Amniotic stem cell (primary cell): ENCODE measurements around the gene ANKRD24.
A peak's percentile ranks its signal among the peaks of the same experiment; 100 is the strongest.
"Not testable (repeated sequence)": the region's sequence is repeated elsewhere in the genome, so short reads cannot be mapped to it uniquely, and the experiment has no call there.

Source experiments
- DNase-seq: peaks from one replicate; lab custom pipeline; 2025; lab: John Stamatoyannopoulos, UW

ANKRD24 gene

DNA sequence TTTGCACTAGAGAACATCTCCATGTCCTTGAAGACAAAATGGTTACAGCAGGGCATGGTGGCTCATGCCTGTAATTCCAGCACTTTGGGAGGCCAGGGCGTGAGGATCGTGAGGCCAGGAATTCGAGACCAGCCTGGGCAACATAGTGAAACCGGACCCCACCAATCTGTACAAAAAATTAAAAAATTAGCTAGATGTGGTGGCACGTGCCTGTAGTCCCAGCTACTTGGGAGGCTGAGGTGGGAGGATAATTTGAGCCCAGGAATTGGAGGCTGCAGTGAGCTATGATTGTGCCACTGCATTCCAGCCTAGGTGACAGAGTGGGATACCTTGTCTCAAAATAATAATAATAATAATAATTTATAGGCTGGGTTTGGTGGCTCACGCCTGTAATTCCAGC, 47.7 kb downstream of the ANKRD24 start:
- not testable (repeated sequence) for DNase-seq

DNA sequence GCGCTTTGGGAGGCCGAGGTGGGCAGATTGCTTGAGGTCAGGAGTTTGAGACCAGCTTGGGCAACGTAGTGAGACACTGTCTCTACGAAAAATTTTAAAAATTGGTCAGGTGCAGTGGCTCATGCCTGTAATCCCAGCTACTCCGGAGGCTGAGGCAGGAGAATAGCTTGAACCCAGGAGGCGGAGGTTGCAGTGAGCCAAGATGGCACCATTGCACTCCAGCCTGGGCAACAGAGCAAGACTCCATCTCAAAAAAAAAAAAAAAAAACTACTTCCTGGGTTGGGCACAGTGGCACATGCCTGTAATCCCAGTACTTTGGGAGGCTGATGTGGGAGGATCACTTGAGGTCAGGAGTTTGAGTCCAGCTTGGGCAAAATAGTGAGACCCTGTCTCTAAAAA, 49.0 kb downstream of the ANKRD24 start:
- DNase-seq, result not testable (repeated sequence)

DNA sequence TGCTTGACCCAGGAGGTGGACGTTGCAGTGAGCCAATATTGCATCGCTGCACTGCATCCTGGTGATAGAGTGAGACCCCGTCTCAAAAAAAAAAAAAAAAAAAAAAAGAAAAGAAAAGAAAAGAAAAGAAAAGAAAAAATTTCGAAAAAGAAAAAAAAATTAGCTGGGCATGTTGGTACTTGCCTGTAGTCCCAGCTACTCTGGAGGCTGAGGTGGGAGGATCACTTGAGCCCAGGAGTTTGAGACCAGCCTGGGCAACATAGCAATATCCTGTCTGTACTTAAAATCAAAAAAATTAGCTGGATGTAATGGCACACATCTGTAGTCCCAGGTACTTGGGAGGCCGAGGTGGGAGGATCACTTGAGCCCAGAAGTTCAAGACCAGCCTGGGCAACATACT, 49.6 kb downstream of the ANKRD24 start:
- DNase-seq, result not testable (repeated sequence)

- DNase-seq, result no peak
These were observed 50.3 kb downstream of the ANKRD24 start for GRCh38 chr19:4232614-4233281.

DNA sequence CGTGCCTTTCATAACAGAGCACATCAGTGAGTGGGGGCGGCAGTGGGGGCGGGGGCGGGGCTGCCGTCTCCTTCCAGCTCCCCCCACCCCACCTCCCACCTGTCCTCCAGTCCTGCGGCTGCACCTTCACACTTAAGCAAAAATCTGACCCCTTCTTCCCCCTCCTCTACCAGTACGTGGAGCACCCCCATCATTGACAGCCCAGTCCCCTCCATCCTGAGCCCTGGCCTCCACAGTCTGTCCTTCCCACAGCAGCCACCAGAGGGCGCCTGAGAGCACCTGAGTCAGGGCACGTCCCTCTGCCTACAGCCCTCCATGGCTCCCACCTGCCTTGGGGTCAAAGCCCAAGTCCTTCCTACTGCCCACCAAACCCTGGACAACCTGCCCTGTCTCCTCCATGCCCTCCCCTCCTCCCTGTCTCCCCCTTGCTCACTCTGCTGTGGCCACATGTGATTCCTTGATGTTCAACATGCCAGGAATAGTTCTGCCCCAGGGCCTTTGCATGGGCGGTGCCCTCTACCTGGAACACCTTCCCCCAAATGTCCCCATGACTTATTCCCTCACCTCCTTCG, 50.9 kb downstream of the ANKRD24 start:
- DNase-seq, result no peak

- DNase-seq, result no peak
These were observed 51.8 kb downstream of the ANKRD24 start for GRCh38 chr19:4234142-4234861.

DNA sequence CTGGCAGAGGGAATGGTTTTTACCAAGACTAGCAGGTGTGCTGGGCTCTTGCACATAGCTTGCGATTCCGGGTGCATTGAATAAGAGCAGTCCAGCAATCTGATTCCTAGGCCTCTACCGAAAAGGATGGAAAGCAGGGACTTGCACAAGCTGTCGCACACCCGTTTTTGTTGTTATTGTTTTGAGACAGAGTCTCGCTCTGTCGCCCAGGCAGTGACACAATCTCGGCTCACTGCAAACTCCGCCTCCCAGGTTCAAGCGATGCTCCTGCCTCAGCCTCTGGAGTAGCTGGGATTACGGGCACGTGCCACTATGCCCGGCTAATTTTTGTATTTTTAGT, 52.3 kb downstream of the ANKRD24 start:
- DNase-seq, result no peak

GRCh38 chr19:4237510-4237909, 55.0 kb downstream of the ANKRD24 start:
- DNase-seq, result not testable (repeated sequence)

DNA sequence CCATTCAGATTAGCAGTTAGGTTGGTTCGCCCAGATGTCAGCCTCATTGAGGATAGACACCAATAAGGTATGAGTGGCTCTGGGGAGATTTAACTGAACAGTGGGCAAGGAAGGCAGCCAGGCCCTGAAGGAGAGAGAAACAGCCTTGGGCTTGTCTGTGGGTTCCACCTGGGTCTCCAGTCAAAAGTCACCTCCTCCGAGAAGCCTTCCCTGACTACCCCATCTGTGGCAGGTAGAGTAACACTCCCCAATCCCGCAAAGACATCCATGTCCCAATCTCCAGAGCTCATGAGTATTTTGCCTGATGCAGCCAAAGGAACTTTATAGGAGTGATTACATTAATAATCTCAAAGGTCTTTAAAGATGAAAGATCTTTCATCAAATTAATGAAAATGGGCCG, 56.3 kb downstream of the ANKRD24 start:
- DNase-seq, result no peak

DNA sequence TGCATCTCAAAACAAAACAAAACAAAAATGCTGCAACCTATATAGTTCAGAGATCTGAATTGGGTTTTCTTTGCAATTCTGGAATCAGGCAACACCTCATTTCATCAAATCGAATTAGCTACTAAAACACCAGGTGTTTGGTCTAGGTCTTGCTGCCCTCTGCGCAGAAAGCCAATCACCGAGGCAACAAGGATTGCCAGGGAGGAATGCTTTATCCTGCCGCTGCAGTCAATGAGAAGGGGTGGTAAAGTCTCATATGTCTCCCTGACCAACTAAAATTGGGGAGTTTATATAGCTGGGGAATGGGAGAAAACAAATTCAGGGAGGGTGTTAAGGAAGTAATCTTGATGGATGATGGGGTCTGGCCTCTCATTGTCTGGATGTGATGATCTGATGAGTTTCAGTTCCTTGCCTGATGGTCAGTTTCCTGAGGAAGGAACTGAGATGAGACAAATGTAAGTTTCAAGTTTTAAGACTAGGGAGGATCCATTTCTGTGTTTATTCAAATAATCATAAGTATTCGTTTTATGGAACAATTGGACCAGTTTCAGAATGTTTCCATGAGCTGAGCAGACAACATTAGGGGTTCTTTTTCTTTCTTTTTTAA, 59.4 kb downstream of the ANKRD24 start:
- DNase-seq, result no peak

DNA sequence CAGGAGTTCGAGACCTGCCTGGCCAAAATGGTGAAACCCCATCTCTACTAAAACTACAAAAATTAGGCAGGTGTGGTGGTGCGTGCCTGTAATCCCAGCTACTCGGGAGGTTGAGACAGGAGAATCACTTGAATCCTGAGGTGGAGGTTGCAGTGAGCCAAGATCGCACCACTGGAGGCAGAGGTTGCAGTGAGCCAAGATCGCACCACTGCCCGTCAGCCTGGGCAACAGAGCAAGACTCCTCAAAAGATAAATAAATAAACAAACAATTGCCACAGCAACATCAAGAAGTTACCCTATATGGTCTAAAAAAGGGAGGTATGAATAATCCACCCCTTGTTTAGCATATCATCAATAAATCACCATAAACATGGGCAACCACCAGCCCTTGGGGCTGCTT, 63.4 kb downstream of the ANKRD24 start:
- DNase-seq, result not testable (repeated sequence)

DNA sequence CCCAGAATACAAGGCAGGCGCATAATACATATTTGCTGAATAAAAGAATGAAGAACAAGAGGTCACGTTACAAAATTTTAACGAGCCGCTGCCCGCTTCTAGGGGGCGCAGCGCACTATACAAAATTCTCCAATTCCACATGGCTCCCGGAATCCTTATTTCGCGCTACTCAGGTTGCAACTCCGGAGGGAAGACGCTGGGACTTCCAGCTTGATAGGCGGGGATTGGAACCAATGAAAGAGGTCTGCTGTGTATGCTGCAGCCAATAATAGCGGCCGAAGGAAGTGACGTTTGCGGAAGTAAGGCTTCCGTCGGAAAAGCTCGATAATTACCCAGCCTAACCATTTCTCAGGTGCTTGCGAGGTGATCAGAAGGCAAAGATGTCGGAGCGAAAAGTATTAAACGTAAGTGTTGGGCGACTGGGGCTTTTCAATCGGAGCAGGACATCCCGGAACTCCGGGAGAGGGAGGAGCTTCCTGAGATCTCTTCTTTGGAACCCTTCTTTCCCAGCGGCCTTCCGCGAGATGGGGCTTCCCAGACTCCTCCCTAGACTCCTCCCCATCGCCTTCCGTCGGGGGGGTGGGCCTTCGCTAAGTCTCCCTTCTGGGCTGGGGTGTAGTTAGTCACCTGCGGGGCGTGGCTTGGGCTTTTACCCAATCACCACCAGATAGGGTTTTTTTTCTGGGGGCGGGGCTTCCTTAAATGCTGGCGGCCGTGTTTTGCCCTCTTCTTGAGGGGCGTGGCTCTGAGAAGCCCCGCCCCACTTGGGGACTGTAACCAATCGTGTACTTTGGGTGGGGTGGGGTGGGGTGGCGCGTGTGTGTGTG, 64.5 kb downstream of the ANKRD24 start, which contains the start of gene YJU2:
TSS of gene YJU2 (plus strand) at position 314 of the 827 bp plus-strand sequence. CDS start at position 381, 67 bp downstream.
- peak; percentile 98 for DNase-seq

GRCh38 chr19:4256563-4256962, 74.1 kb downstream of the ANKRD24 start:
- DNase-seq, result no peak

GRCh38 chr19:4257025-4257424, 74.5 kb downstream of the ANKRD24 start:
- DNase-seq, result no peak

GRCh38 chr19:4258181-4258580, 75.7 kb downstream of the ANKRD24 start:
- DNase-seq, result no peak

DNA sequence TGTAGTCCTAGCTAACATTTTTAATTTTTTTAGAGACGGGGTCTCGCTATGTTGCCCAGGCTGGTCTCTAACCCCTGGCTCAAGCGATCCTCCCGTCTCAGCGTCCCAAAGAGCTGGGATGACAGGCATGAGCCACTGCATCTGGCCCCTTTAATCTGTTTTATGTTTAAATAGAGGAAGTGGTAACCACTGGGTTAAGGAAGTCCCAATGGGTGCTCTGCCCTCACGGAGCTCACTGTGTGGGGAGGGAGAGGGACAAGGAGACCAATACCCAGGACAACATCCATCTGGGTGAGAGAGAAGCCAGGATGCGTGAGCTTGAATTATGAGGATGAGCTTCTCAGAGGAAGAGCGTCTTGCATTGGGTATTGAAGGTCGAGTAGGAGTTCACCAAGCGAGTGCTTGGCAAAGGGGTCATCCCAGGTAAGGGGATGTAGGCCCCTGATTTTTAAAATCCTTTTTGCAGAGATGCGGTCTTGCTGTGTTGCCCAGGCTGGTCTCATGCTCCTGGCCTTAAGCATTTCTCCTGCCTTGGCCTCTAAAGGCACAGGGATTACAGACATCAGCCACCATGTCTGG, 78.2 kb downstream of the ANKRD24 start:
- no peak for DNase-seq

DNA sequence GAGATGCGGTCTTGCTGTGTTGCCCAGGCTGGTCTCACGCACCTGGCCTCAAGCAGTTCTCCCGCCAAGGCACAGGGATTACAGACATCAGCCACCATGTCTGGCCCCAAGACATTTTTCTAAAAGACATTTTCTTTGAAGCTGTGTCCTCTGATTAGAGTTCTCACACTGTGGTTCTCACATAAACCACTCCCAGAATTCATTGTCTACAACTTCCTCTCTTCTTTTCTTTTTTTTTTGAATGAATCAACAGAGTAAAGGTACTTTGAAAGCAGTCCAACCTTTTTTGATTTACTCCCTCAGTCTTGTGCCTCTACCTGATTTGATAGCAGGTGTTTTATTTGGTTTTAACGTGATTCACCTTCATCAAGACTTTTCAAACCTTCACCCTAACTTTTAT, 82.3 kb downstream of the ANKRD24 start:
- no peak for DNase-seq

DNA sequence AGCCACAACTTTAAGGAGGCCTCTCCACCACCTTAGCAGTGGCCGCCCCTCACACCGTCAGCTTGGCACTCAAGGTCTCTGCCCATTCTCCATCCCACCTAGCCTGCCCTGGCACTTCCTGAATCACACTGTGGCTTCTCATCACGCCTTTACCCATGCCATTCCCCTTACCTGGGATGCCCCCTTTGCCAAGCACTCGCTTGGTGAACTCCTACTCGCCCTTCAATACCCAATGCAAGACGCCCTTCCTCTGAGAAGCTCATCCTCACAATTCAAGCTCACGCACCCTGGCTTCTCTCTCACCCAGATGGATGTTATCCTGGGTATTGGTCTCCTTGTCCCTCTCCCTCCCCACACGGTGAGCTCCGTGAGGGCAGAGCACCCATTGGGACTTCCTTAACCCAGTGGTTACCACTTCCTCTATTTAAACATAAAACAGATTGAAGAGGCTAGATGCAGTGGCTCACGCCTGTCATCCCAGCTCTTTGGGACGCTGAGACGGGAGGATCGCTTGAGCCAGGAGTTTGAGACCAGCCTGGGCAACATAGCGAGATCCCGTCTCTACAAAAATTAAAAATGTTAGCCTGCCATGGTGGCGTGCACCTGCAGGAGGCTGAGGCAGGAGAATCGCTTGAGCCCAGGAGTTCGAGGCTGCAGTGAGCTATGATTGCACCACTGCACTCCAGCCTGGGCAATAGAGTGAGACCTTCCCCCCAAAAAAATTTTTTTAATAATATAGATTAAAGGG, 83.9 kb downstream of the ANKRD24 start:
- no peak for DNase-seq

- DNase-seq, result no peak
These were observed 84.8 kb downstream of the ANKRD24 start for GRCh38 chr19:4267101-4267900.
